ENCODE data around the gene PCDHGA4. TPM values are rescaled to one million over a fixed set of nuclear protein-coding genes. Genes with fewer than 3 reads are reported as not detected.
"Not testable (repeated sequence)": the region's sequence is repeated elsewhere in the genome, so short reads cannot be mapped to it uniquely, and the experiment has no call there.

The PCDHGA4 gene
- total RNA-seq, result not detected

DNA sequence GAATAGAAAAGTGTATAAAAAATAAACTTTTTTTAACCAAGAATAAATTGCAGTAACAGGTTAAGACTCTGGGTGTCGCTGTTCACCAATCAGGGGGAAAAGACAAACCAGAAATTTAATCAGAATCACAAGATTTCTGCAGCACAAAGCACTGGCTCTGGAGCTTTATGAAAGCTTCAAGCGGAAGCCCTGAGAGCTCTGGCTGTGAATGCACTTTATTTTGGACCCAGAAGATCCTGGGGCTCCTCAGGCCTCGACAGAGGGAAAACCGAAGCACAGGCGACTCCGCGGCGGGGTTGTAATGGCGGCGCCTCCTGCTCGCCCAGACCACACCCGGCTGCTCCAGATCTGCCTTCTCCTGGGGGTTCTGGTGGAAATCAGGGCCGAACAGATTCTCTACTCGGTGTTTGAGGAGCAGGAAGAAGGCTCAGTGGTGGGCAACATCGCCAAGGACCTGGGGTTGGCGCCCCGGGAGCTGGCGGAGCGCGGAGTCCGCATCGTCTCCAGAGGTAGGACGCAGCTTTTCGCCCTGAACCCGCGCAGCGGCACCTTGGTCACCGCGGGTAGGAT is at the start of gene PCDHGA4:
Gene PCDHGA4, plus strand, starts transcription at position 122 of the 570 bp plus-strand sequence. Its CDS starts 87 bp downstream, at position 209.
- H3K27ac Mint-ChIP-seq, result no peak within 1 kb of the TSS
- no peak for DNase-seq (ENCODE audit: low spot score in 2 of 2)
- H3K36me3 Mint-ChIP-seq, result peaks cover 29 to 67% of the 10 kb centered on the region in 2 donors
- no peak for ATAC-seq
- peaks cover 13 to 31% of the 10 kb centered on the region in 2 donors for H3K9me3 Mint-ChIP-seq

DNA sequence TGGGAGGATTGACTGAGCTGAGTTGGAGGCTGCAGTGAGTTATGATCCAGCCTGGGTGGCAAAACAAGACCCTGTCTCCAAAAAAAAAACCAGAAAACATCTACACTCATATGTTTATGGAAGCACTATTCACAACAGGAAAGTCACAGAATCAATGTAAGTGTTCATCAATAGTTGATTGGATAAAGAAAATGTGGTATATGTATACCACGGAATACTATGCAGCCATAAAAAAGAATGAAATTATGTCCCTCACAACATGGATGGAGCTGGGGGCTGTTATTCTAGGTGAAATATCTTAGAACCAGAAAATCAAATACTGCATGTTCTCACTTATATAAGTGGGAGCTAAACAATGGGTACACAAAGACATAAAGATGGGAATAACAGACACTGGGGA is 48.2 kb upstream of the PCDHGA4 start:
- Mint-ChIP-seq H3K9me3 (peaks cover 35 to 38% of the 10 kb centered on the region in 2 donors), H3K36me3 (peaks cover 40 to 70% of the 10 kb centered on the region in 2 donors), H3K27ac (no peak overlapping the region)
- no peak for DNase-seq (ENCODE audit: low spot score in 2 of 2)
- no peak for ATAC-seq

DNA sequence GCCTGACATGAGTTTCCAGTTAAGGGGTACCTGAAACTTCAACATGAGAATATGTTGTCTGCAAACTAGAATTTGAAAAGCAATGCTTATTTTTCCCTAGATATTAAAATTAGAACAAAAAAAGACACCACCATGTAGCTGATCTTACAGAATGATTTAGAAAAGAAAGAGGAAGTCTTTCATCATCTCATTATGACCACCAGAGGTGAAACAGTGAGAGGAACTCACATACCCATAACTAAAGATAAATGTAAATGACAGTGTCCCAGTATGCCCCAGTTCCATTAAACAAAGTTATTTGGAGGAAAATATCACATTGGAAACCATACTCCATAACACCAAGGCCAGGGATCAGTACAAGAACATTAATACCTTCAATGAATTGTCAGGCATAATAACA is 41.1 kb upstream of the PCDHGA4 start:
- ATAC-seq (no peak), DNase-seq (ENCODE audit: low spot score in 2 of 2) (no peak)
- Mint-ChIP-seq H3K27ac (no peak overlapping the region), H3K36me3 (peaks cover 65 to 67% of the 10 kb centered on the region in 2 donors), H3K9me3 (peaks cover 42 to 54% of the 10 kb centered on the region in 2 donors)

DNA sequence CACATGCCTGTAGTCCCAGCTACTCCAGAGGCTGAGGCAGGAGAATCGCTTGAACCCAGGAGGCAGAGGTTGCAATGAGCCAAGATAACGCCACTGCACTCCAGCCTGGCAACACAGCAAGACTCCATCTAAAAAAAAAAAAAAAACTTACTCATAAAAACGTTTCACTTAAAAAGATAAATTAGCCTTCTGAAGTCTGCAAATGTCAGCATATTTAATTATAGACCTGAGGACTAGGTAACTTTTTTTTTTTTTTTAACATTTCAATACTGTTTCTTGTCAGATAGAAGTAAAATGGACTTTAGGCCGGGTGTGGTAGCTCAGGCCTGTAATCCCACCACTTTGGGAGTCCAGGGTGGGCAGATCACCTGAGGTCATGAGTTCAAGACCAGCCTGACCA is 37.9 kb upstream of the PCDHGA4 start:
- ATAC-seq; DNase-seq (ENCODE audit: low spot score in 2 of 2); H3K27ac Mint-ChIP-seq: not testable (repeated sequence)
- Mint-ChIP-seq H3K36me3 (peaks cover 70 to 80% of the 10 kb centered on the region in 2 donors), H3K9me3 (peaks cover 53 to 57% of the 10 kb centered on the region in 2 donors)

DNA sequence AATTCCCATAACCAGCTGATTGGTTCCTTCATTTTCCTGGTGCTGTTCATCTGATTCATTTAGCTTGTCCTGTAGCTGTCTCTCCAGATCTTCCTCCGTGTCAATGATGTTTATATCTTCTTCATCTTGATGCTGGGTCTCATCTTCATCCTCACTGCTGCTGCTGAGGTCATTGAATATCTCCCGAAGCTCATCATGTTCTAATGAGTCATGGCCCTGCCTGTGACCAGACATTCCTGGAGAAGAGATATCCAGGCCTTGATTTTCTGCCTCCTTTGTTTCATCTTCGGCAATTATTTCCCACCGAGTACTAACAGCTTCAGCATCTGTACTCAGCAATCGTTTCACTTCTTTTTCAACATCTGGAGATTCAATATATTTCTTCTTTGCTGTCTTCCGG is 35.6 kb upstream of the PCDHGA4 start:
- ATAC-seq (no peak), DNase-seq (ENCODE audit: low spot score in 2 of 2) (no peak)
- Mint-ChIP-seq H3K36me3 (peaks cover 50 to 69% of the 10 kb centered on the region in 2 donors), H3K9me3 (peaks cover 42 to 50% of the 10 kb centered on the region in 2 donors), H3K27ac (peak overlapping the region in 1 of 2 donors; percentile 99)

DNA sequence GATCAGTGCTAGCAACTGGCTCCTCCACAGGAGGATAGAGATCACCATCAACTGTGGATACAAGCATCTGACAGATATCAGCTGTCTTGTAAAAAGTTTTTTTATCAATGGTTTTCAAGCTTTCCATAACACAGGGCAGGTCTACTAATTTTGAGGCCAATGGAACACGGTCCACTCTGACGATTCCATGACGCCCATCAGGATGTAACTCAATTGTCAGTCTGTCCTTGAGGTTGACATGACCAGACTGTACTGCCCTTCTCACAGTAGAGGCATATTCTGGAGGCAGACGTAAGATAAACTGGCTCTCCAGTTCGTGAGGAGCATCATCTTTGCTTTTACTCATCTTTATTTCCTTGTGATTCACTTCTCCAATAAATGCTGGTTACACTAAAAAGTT is 35.1 kb upstream of the PCDHGA4 start:
- peaks cover 48 to 64% of the 10 kb centered on the region in 2 donors for H3K36me3 Mint-ChIP-seq
- peaks cover 41 to 49% of the 10 kb centered on the region in 2 donors for H3K9me3 Mint-ChIP-seq
- H3K27ac Mint-ChIP-seq, result peak overlapping the region; percentile 99
- DNase-seq (ENCODE audit: low spot score in 2 of 2) (no peak), ATAC-seq (no peak)

DNA sequence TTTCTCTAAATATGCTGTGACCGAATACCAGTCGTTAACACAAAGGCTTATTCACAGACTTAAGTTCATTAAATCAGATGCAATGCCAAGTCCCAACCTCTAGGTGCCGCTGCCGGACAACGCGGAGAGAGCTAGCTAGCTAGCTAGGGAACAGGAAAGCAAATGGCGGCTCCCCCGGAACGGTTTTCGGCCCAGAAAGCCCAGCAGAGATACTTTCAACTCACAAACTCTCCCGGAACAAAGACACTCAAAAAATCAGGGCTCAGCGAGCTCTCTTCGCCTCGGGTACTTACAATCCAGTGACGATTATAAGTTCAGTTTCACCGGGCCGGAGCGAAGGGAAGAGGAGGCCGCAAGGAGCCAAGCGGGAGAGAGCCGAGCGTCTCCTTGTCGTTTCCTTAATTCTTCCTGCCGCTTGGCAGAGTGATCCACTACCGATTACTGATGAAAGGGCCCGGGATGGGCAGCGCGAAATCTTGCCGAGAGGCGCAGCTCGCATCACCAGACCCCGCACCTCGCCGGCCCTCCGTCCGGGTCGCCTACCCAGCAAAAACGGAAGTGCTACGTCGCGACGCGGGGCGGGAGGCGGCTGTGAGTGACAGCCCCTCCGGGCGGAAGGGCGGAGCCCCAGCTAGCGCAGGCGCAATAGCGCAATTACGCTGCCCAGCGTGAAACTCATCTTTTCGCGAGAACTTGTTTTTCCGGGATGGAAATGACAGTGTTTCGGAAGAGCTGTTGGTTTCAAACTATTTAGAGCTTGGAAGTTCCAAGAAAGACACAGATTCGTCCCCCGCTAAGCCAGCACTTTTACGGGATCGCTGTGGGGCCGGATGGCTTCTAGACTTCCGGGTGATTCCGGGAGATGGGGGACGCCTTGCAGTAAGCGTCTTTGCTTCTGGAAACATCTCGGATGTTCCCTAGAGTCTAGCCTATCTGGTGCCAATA is 34.3 kb upstream of the PCDHGA4 start, which contains the start of gene TAF7:
Gene TAF7, minus strand, starts transcription at position 560 of the 945 bp plus-strand sequence. CDS start 740 bp downstream, outside the sequence.
- DNase-seq (ENCODE audit: low spot score in 2 of 2) (peak; percentile 92 to 93), ATAC-seq (peak; percentile 94 to 96)
- Mint-ChIP-seq H3K36me3 (peaks cover 40 to 56% of the 10 kb centered on the region in 2 donors), H3K27ac (peak within 1 kb of the TSS; percentile 99), H3K9me3 (peaks cover 36 to 45% of the 10 kb centered on the region in 2 donors)

DNA sequence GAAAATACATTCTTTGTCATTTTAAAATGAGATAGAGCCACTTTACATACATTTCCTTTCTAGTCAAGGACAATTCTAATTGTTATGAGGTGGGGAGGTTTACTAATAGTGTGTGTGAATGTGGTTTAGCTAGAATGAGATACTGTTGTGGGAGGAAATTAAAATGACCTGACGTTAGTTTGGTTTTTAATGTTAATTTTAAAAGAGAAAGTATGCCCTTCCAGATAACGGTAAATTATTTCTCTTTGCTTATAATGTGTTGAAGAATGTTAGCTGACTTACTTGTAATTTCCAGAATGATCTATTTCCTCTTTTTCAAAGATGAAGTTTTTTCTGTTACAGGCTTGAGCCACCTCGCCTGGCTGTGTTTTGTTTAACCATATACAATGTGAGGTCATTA is 32.6 kb upstream of the PCDHGA4 start:
- no peak for ATAC-seq
- Mint-ChIP-seq H3K27ac (no peak overlapping the region), H3K9me3 (peaks cover 33 to 50% of the 10 kb centered on the region in 2 donors), H3K36me3 (peaks cover 41 to 65% of the 10 kb centered on the region in 2 donors)
- no peak for DNase-seq (ENCODE audit: low spot score in 2 of 2)

DNA sequence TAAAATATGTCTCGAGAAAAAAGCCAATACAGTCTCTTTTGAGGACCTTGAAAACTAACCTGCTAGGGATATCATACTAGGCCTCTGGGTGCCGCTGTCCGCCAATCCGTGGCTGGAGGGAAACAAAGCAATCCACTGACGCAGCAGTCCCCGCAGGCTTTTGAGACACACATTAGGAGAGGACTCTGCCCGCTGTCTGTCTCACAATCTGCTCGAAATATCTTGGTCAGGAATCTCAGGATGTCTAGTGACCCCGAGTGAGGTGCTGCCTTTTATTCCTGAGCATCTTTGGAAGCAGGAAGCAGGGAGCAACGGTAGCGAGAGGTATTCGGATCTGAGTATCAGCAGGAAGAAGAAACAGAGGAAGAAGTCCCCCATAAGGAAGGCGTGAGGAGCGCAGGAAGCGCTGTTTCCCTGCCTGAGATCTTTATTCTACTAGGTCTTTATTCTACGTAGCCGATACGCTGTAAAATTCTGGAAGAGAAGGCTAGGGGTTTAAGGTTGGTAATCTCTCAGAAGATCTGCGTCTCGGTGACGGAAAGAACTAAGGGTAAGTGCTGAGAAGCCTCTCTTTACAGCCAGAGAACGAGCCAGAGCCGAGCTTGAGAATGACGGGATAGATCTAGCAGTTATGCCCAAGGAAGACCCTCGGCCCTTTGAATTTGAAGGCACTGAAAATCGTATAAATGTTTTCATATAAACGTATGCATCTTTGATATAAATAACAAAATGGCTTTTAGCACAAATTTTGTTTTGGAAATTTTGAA is 28.6 kb upstream of the PCDHGA4 start:
- H3K9me3 Mint-ChIP-seq, result peaks cover 11 to 22% of the 10 kb centered on the region in 2 donors
- peaks cover 28 to 34% of the 10 kb centered on the region in 2 donors for H3K36me3 Mint-ChIP-seq
- peak overlapping the region; percentile 58 to 81 for H3K27ac Mint-ChIP-seq
- ATAC-seq, result peak; percentile 91 to 96
- peak in 1 of 2 donors; percentile 39 for DNase-seq (ENCODE audit: low spot score in 2 of 2)

DNA sequence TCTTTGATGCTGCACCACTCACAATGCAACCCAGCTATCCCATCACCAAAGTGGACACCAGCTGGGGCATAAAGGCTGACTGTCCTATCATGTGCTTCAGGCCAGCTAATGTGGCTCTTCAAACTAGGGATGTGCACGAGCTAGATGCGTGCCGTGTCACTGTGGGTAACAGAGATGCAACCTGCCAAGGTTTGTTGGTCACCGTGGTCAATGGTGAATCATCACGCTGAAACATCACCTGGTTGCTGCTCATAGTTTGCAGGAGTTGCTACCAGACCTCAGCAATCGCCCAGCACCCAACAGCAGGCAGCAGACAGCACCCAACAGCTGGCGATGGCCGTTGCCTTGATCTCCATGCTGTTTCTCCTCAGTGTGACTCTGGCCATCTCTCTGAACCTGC is 26.6 kb upstream of the PCDHGA4 start:
- no peak for DNase-seq (ENCODE audit: low spot score in 2 of 2)
- H3K36me3 Mint-ChIP-seq, result peaks cover 30 to 45% of the 10 kb centered on the region in 2 donors
- peak in 1 of 2 donors; percentile 54 for ATAC-seq
- H3K27ac Mint-ChIP-seq, result no peak overlapping the region
- H3K9me3 Mint-ChIP-seq, result peaks cover 21 to 25% of the 10 kb centered on the region in 2 donors

DNA sequence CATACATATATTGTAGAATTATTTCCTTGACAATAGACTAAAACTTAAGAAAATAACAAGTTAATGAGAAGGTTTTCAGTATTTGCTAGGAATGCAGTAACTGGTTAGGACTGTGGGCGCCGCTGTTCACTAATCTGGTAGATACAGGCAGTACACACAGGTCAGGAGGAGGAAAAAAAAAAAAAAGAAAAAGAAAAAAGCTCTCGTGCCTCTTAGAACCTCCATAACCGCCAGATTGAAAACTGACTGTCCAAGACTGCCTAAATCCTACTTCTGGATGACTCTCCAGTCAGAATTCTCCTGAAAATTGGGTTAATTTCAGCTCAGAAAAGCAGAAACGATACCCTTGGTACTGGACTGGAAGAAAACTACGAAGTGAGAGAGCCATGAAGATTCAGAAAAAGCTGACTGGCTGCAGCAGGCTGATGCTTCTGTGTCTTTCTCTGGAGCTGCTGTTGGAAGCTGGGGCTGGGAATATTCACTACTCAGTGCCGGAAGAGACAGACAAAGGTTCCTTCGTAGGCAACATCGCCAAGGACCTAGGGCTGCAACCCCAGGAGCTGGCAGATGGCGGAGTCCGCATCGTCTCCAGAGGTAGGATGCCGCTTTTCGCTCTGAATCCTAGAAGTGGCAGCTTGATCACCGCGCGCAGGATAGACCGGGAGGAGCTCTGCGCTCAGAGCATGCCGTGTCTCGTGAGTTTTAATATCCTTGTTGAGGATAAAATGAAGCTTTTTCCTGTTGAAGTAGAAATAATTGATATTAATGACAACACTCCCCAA is 24.3 kb upstream of the PCDHGA4 start, which contains the start of gene PCDHGA1:
Gene PCDHGA1, plus strand, starts transcription at position 216 of the 782 bp plus-strand sequence.
- ATAC-seq (no peak), DNase-seq (ENCODE audit: low spot score in 2 of 2) (no peak)

DNA sequence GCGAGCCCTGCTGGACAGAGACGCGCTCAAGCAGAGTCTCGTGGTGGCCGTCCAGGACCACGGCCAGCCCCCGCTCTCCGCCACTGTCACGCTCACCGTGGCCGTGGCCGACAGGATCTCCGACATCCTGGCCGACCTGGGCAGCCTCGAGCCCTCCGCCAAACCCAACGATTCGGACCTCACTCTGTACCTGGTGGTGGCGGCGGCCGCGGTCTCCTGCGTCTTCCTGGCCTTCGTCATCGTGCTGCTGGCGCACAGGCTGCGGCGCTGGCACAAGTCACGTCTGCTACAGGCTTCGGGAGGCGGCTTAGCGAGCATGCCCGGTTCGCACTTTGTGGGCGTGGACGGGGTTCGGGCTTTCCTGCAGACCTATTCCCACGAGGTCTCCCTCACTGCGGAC is 22.2 kb upstream of the PCDHGA4 start:
- H3K9me3 Mint-ChIP-seq, result peaks cover 34 to 35% of the 10 kb centered on the region in 2 donors
- H3K36me3 Mint-ChIP-seq, result peaks cover 32 to 59% of the 10 kb centered on the region in 2 donors
- H3K27ac Mint-ChIP-seq; DNase-seq (ENCODE audit: low spot score in 2 of 2); ATAC-seq: not testable (repeated sequence)

More for the DNA sequence above, 24.3 kb upstream of the PCDHGA4 start, which contains the start of gene PCDHGA1:
- Mint-ChIP-seq H3K27ac (no peak within 1 kb of the TSS), H3K9me3 (peaks cover 22 to 39% of the 10 kb centered on the region in 2 donors), H3K36me3 (peaks cover 46 to 52% of the 10 kb centered on the region in 2 donors)

DNA sequence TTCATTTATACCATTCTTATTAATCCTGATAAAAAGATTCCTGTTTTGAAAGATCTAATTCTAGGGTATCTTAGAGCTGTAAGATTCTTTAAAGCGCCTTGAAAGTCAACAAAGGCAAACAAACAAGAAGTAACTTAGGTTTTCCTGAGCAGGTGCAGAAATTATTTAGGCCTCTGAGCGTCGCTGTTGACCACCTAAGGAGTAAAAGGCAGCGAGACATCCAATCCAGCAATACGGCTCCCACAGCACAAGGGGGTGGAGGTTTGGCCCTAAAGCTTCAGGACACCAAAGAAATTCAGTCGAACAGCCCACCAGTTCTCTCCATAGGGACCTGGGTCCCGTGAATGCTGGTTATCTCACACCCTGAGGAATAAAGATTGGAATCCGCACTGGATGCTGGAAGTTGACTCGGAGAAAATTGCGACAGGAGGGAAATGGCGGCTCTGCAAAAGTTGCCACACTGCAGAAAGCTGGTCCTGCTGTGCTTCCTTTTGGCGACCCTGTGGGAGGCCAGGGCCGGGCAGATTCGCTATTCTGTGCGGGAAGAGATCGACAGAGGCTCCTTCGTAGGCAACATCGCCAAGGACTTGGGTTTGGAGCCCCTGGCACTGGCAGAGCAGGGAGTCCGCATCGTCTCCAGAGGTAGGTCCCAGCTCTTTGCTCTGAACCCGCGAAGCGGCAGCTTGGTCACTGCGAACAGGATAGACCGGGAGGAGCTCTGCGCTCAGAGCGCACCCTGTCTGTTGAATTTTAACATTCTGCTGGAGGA is 16.1 kb upstream of the PCDHGA4 start, which contains the start of gene PCDHGA2:
Gene PCDHGA2, plus strand, starts transcription at position 223 of the 769 bp plus-strand sequence.
- ATAC-seq, result no peak
- no peak for DNase-seq (ENCODE audit: low spot score in 2 of 2)
- Mint-ChIP-seq H3K27ac (no peak within 1 kb of the TSS), H3K36me3 (peaks cover 51 to 65% of the 10 kb centered on the region in 2 donors), H3K9me3 (peaks cover 37 to 53% of the 10 kb centered on the region in 2 donors)

DNA sequence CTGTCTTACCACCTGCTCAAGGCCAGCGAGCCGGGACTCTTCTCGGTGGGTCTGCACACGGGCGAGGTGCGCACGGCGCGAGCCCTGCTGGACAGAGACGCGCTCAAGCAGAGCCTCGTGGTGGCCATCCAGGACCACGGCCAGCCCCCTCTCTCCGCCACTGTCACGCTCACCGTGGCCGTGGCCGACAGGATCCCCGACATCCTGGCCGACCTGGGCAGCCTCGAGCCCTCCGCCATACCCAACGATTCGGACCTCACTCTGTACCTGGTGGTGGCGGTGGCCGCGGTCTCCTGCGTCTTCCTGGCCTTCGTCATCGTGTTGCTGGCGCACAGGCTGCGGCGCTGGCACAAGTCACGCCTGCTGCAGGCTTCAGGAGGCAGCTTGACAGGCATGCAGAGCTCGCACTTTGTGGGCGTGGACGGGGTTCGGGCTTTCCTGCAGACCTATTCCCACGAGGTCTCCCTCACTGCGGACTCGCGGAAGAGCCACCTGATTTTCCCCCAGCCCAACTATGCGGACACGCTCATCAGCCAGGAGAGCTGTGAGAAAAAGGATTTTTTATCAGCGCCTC is 14.0 kb upstream of the PCDHGA4 start:
- not testable (repeated sequence) for DNase-seq (ENCODE audit: low spot score in 2 of 2); H3K27ac Mint-ChIP-seq; ATAC-seq
- Mint-ChIP-seq H3K9me3 (peaks cover 41 to 45% of the 10 kb centered on the region in 2 donors), H3K36me3 (peaks cover 54 to 79% of the 10 kb centered on the region in 2 donors)

All from activated naive CD4-positive, alpha-beta T cell treated with anti-CD3 and anti-CD28 coated beads, Interleukin-2, amount 50 U/mL, for 72 hours (primary cell).